GM20431 (cell line): ENCODE results near the gene CRELD2.

Source experiments
- in situ Hi-C: fragments of 300-500 bp; cut with MseI, MboI; formaldehyde crosslinking; loops from one replicate; pipeline ENCODE4 v1.15.0; 2020; ENCODE audit warnings: low sequenced_read_pairs; ENCODE audit not compliant: unreplicated experiment

CRELD2 gene

DNA sequence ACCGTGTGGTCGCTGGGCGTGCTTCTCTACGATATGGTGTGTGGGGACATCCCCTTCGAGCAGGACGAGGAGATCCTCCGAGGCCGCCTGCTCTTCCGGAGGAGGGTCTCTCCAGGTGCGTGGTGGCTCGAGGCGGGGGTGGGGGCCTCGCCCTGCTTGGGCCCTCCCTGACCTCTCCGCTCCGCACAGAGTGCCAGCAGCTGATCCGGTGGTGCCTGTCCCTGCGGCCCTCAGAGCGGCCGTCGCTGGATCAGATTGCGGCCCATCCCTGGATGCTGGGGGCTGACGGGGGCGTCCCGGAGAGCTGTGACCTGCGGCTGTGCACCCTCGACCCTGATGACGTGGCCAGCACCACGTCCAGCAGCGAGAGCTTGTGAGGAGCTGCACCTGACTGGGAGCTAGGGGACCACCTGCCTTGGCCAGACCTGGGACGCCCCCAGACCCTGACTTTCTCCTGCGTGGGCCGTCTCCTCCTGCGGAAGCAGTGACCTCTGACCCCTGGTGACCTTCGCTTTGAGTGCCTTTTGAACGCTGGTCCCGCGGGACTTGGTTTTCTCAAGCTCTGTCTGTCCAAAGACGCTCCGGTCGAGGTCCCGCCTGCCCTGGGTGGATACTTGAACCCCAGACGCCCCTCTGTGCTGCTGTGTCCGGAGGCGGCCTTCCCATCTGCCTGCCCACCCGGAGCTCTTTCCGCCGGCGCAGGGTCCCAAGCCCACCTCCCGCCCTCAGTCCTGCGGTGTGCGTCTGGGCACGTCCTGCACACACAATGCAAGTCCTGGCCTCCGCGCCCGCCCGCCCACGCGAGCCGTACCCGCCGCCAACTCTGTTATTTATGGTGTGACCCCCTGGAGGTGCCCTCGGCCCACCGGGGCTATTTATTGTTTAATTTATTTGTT, 44.6 kb downstream of the CRELD2 start:
- in situ Hi-C loops: no loop called here

DNA sequence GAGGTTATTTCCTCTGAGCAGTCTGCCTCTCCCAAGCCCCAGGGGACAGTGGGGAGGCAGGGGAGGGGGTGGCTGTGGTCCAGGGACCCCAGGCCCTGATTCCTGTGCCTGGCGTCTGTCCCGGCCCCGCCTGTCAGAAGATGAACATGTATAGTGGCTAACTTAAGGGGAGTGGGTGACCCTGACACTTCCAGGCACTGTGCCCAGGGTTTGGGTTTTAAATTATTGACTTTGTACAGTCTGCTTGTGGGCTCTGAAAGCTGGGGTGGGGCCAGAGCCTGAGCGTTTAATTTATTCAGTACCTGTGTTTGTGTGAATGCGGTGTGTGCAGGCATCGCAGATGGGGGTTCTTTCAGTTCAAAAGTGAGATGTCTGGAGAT, 45.2 kb downstream of the CRELD2 start:
- in situ Hi-C loops: no loop called here

DNA sequence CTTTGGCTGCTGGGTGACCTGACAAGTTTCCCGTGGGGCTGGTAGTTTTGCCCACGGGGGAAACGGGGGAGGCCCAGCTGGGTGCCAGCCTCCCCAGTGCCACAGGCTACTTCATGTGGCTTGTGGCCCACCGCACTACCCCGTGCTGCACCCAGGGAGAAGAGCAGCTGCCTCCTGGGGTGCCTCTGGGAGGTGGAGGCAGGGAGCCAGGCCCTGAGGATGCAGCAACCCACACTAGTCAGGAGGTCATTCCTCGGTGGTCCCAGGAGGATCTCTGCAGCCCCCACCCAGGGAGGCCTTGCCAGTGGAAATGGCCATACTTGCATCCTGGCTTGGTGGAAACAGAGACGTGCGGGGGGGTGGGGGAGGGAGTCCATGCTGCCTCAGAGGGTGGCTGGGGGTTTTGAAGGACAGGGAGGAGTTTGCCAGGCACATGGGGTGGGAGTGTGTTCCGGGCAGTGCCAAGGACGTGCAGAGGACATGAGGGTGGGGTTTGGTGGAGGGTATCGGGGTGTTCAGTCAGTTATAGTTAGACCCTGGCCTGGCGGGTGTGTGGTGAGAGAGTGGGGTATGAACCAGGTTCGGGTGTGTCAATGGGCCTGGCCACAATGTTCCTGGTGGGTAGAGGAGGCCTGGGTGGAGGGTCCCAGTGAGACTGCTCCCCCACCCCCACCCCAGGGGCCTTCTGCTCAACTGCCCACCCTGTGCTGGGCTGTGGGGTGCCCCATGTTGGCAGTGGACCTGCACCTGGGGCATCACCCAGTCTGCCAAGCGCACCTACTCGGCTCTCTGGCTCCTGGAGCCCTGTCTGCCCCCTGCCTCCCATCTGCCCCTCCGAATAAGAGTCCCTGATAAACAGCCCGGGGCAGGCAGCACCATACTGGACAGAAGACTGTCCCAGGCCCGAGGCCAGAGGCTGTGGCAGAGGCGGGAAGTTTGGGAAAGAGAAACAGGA, 46.0 kb downstream of the CRELD2 start:
- in situ Hi-C loops: no loop called here

DNA sequence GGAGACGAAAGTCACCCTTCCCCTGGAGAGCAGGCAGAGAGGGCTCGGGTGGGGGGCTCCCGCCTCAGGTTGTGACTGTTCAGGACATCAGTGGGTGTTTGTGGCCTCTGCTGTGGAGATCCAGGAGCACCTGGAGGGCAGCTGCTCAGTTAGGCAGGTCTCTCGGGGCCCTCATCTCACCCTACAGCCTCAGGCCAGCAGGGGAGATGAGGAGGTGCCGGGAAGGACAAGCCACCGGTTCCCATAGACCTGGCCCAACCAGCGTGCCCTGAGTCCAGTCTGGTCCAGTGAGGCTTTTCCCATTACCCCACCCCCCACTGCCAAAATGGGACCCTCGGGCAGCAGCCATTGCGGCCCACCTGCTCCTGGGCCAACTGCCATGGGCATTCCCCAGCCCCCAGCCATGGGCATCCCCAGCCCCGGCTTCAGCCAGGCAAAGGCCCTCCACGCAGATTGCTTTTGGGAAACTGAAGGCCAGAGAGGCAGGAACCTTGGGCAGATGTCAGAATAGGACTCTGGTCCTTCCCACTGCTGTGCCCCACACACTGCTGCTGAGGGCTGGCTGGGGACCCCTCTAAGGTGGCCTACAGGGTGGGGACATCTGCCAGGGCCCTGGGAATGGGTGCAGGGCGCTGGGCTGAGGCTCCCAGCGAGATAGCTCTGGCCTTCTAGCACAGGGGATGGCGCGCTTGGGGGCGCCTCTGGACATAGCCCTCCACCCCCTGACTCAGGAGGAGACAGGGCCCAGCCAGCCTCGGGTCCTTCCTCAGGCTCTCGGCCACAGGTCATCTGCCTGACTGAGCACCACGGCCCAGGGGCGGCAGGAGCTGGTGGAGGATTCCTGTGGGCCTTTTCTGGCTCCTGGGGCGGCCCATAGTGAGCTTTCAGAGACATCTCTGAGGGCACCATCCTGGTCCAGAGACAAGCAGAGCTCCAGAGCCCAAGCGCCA, 46.9 kb downstream of the CRELD2 start:
- in situ Hi-C loops: no loop called here

DNA sequence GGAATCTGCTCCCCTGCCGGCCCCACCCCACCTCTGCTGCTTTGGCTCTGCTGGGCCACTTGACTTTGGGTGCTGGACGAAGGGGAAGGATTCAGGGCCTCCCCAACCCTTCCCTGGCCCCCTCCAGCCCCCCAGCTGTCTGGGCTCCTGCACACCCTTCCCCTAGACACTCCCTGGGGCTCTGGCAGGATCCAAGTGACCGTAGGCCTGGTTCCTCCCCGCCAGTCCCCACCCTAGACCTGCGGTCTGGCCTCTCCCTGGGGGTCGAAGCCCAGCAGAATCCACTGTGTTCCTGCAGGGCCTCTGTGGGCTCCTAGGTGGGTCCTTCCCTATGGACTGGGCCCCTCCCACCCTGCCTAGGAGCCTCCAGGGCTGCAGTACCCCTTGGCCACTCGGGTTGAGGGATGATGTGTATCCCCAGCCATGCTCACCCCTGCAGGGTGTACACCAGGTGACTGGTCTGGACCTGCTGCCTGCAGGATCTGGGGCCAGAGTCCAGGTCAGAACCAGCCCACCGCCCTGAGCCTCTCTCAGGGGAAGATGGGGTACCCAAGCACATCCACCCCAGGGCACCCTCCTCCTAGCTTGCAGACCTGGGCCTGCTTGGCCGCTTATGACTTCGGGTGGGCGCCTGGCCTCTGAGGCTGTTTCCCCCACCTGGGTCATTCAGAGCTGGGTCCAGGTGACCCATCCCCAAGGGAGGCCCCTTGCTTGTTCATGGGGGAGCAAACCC, 47.8 kb downstream of the CRELD2 start:
- in situ Hi-C loops: no loop called here

DNA sequence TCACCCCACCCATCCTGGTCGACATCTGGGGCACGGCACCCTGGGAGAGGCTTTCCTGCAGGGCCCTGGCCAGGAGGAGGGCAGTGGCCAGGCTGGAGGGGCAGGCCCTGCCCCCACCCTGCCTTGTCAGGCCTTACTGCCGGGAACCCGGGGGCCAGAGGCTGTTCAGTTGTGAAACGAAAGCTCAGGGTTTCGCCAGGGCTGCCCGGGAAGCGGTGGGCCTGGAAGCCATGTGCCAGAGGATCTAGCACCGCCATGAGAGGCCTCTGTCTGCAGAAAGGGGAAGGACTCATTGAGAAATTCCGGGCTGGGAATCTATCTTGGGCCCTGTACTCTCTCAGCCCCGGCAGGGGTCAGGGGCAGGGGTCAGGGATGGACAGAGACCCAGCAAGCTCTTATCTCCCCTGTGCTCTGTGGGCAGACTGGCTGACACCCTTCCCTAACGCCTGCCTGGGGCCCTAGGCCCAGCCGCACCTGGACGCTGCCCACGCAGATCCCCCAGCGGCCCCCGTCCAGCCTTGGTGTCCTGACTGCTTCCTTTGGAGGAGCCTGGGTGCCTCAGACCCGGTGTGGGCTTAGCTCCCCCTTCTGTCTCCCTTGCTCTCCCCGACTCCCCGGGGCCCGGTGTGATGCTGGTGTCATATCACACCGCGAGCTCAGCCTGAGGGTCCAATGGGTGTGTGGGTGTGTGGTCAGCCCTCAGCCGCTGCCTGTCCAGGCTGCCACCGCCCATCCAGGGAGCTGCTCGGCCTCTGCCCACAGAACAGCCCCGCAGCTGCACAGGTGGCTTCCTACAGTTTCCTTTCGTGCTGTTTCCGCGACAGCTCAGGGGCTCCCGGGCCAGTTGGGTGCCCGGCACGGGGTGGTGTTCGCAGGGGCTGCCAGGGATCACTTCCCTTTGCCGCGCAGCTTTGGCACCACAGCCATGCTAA, 48.6 kb downstream of the CRELD2 start:
- in situ Hi-C loops: no loop called here

DNA sequence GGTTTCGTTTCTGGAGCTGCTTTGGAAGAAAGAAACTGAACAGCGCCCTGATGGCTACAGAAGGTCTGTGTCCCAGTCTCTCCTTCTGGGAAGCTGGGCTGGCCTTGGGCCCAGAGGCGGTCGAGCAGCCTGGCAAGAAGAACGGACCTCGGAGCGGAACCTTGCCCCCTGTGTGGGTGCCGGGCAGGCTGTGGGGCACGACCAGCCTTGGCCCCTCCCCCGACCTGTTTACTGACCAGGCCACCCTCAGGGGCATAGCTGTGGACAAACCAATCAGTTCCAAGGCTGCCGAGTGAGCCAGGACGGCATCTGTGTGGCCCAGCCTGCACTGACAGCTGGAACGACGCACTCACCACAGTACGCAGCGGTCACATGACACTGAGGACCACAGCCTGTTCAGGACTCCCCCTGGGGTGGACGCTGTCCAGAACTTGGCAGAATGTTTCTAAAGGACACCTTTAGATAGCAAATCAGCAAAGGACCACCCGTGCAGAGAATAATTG, 49.3 kb downstream of the CRELD2 start:
- in situ Hi-C loops: no loop called here

GRCh38 chr22:49968313-49968830, 49.9 kb downstream of the CRELD2 start:
- in situ Hi-C loops: no loop called here

DNA sequence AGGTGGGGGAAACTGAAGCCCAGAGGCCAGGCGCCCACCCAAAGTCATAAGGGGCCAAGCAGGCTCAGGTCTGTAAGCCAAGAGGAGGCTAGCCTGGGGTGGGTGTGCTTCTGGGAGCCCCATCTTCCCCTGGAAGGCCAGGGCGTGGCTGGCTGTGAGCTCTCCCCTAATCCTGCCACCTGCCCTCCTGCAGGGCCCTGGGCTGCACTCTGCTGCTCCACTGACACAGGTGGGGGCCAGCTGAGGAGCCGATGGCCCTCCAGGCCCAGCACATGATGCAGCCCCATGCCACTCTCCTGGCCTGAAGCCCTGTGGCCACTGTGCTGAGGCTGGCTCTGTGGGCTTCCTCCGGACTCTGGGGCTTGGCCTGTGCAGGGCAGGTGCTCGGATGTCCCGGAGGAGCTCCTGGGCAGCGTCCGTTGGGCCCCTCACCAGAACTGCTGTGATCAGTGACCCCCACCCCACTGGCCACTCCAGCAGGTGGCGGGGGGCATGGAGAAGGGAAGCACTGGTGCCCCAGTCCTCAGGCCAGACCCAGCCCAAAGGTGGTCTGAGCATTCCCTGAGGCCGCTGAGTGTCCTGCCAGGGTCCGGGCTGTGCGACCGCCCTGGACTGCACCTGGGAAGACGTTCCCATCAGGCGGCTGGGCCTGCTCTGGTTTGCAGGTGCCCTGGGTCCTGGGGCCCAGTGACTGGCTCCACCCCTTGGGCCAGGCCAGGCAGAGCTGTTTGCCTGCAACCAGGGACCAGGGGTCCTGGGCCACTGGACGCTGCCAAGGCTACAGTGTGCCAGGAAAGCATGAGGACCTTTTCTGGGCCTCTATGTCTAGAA, 50.6 kb downstream of the CRELD2 start:
- in situ Hi-C loops: no loop called here

GRCh38 chr22:49969751-49970527, 51.5 kb downstream of the CRELD2 start:
- in situ Hi-C loops: no loop called here

DNA sequence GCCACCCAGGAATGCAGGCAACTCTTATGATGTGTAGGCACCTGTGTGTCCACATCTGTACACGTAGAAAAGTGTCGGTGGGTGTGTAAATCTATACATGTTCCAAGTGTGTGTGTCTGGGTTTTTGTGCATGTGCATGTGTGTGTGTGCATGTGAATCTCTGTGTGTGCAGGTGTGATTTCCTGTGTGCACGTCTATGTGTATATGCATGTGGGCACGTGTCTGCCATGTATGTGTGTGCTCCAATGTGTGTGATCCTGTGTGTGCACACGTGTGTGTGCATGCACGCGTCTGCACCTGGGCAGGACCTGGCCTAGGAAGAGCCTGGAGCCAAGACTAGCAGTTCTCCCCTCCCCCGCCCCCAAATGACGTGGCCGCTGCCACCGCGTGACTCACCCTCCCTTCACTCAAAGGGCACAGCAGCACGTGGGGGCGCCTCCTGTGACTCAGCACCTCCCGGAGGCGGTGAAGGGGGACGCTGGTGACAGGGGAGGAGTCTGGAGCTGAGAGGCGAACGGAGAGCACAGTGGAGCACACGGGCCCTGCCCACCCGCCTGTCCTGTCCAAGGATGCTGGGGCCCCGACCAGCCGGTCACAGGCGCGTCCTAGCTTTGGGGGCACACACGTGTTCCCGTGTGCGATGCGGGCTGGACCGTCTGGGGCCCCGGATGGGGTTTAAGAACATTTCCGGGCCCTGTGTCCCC, 52.2 kb downstream of the CRELD2 start:
- in situ Hi-C loops: no loop called here

- in situ Hi-C loops: no loop called here
Observed at GRCh38 chr22:49971232-49972162, 53.1 kb downstream of the CRELD2 start.

GRCh38 chr22:49972163-49973017, 54.0 kb downstream of the CRELD2 start:
- in situ Hi-C loops: no loop called here
